Tibial nerve (tissue), 4 donors: ENCODE data around the gene TGM1. TPM values are rescaled to one million over a fixed set of nuclear protein-coding genes. Genes with fewer than 3 reads are reported as not detected.

Source experiments
- small RNA-seq: library from RNA; depleted of rRNA; stranded (forward); fragments of <200 nt; gene quantifications from one replicate; pipeline ENCODE3, GENCODE V24; 2016
- total RNA-seq, 4 donors: library from RNA; depleted of rRNA; stranded (reverse); fragments of >200 nt; gene quantifications; one replicate each; pipeline ENCODE4 v1.1.0, GENCODE V29; 2016

TGM1 gene
- total RNA-seq, 4 donors from 2014 or later, result 13.5 to 53.5 (median 19.4) TPM

Small RNA genes lying within 50 kb of the gene (small RNA-seq; reads per million reads assigned to genes)
- not detected for gene CHMP4A
- not detected for gene MDP1

Other genes starting within 250 kb of the TGM1 start
- under 1 TPM in 3 of 4 donors, not detected in 1; 0.42 to 0.60 (median 0.44) TPM for gene CARMIL3, start 211.2 kb downstream of the TGM1 start, total RNA-seq
- not detected for gene CPNE6, start 191.6 kb downstream of the TGM1 start, total RNA-seq
- gene PCK2, start 168.9 kb downstream of the TGM1 start, total RNA-seq, result 10 to 100 TPM; 28.9 to 49.2 (median 34.3) TPM
- 100 to 1,000 TPM in 2 of 4 donors, 10 to 100 TPM in 2; 68.9 to 126 (median 98.9) TPM for gene DCAF11, start 148.4 kb downstream of the TGM1 start, total RNA-seq
- gene NRL, start 148.2 kb downstream of the TGM1 start, total RNA-seq, result 1 to 10 TPM; 4.8 to 7.0 (median 5.9) TPM
- gene FITM1, start 132.5 kb downstream of the TGM1 start, total RNA-seq, result 1 to 10 TPM in 1 of 4 donors, under 1 TPM in 1, not detected in 2; 0.78 to 1.3 TPM
- 100 to 1,000 TPM in 3 of 4 donors, 10 to 100 TPM in 1; 96.9 to 130 (median 110) TPM for gene PSME1, start 127.0 kb downstream of the TGM1 start, total RNA-seq
- 10 to 100 TPM in 2 of 4 donors, 1 to 10 TPM in 2; 9.2 to 22.7 (median 14.4) TPM for gene EMC9, start 121.6 kb downstream of the TGM1 start, total RNA-seq
- 10 to 100 TPM; 33.7 to 64.0 (median 51.9) TPM for gene PSME2, start 116.6 kb downstream of the TGM1 start, total RNA-seq
- gene RNF31, start 115.7 kb downstream of the TGM1 start, total RNA-seq, result 100 to 1,000 TPM in 1 of 4 donors, 10 to 100 TPM in 3; 33.5 to 112 (median 72.9) TPM
- 100 to 1,000 TPM in 1 of 4 donors, 10 to 100 TPM in 3; 55.7 to 106 (median 65.8) TPM for gene IRF9, start 101.9 kb downstream of the TGM1 start, total RNA-seq
- gene REC8, start 91.1 kb downstream of the TGM1 start, total RNA-seq, result 10 to 100 TPM in 3 of 4 donors, 1 to 10 TPM in 1; 6.5 to 25.5 (median 16.3) TPM
- 10 to 100 TPM; 19.4 to 88.5 (median 26.9) TPM for gene IPO4, start 74.4 kb downstream of the TGM1 start, total RNA-seq
- 10 to 100 TPM; 46.8 to 61.3 (median 54.6) TPM for gene TM9SF1, start 67.7 kb downstream of the TGM1 start, total RNA-seq
- not detected for gene TSSK4, start 57.5 kb downstream of the TGM1 start, total RNA-seq
- gene CHMP4A, start 49.7 kb downstream of the TGM1 start, total RNA-seq, result 100 to 1,000 TPM in 1 of 4 donors, 10 to 100 TPM in 3; 43.9 to 118 (median 82.1) TPM
- 10 to 100 TPM; 16.5 to 48.3 (median 28.9) TPM for gene MDP1, start 47.1 kb downstream of the TGM1 start, total RNA-seq
- 100 to 1,000 TPM in 2 of 4 donors, 10 to 100 TPM in 2; 68.6 to 109 (median 98.3) TPM for gene NEDD8, start 30.8 kb downstream of the TGM1 start, total RNA-seq
- gene GMPR2, start 30.2 kb downstream of the TGM1 start, total RNA-seq, result 10 to 100 TPM; 46.5 to 63.4 (median 57.2) TPM
- 10 to 100 TPM; 53.9 to 66.4 (median 60.8) TPM for gene TINF2, start 20.6 kb downstream of the TGM1 start, total RNA-seq
- 10 to 100 TPM; 36.5 to 68.4 (median 42.9) TPM for gene RABGGTA, start 8.4 kb upstream of the TGM1 start, total RNA-seq
- 10 to 100 TPM; 15.7 to 43.5 (median 22.6) TPM for gene DHRS1, start 36.6 kb upstream of the TGM1 start, total RNA-seq
- gene NOP9, start 36.7 kb upstream of the TGM1 start, total RNA-seq, result 10 to 100 TPM; 17.0 to 24.9 (median 20.4) TPM
- 10 to 100 TPM in 3 of 4 donors, 1 to 10 TPM in 1; 9.4 to 34.5 (median 14.2) TPM for gene CIDEB, start 44.8 kb upstream of the TGM1 start, total RNA-seq
- gene LTB4R2, start 47.0 kb upstream of the TGM1 start, total RNA-seq, result 10 to 100 TPM; 15.5 to 31.5 (median 20.2) TPM
- 10 to 100 TPM in 3 of 4 donors, 1 to 10 TPM in 1; 8.4 to 14.4 (median 11.8) TPM for gene LTB4R, start 48.3 kb upstream of the TGM1 start, total RNA-seq
- 10 to 100 TPM; 32.0 to 68.1 (median 53.2) TPM for gene ADCY4, start 71.9 kb upstream of the TGM1 start, total RNA-seq
- gene RIPK3, start 76.8 kb upstream of the TGM1 start, total RNA-seq, result 1 to 10 TPM; 4.0 to 9.6 (median 9.0) TPM
- gene NFATC4, start 105.0 kb upstream of the TGM1 start, total RNA-seq, result 100 to 1,000 TPM in 2 of 4 donors, 10 to 100 TPM in 2; 58.6 to 132 (median 99.1) TPM
- 10 to 100 TPM; 17.4 to 24.7 (median 19.4) TPM for gene NYNRIN, start 135.8 kb upstream of the TGM1 start, total RNA-seq
- gene CBLN3, start 166.5 kb upstream of the TGM1 start, total RNA-seq, result 1 to 10 TPM; 2.1 to 6.9 (median 5.1) TPM
- 100 to 1,000 TPM in 1 of 4 donors, 10 to 100 TPM in 3; 66.8 to 106 (median 84.5) TPM for gene KHNYN, start 166.8 kb upstream of the TGM1 start, total RNA-seq
- gene SDR39U1, start 179.6 kb upstream of the TGM1 start, total RNA-seq, result 10 to 100 TPM; 37.9 to 64.9 (median 60.8) TPM
- not detected for gene CMA1, start 245.1 kb upstream of the TGM1 start, total RNA-seq